Breast epithelium (tissue), 4 donors: ENCODE data around the gene ZMYND11. TPM values are rescaled to one million over a fixed set of nuclear protein-coding genes. Genes with fewer than 3 reads are reported as not detected.
"Not testable (repeated sequence)": the region's sequence is repeated elsewhere in the genome, so short reads cannot be mapped to it uniquely, and the experiment has no call there.

Experiments used
- DNase-seq, 2 donors: peaks; one replicate each; pipeline ENCODE4 v3.0.0-alpha.2; 2019; ENCODE audit warnings: low spot score in 2 of 2
- H3K27ac ChIP-seq, 2 donors: fragments of 200-600 bp; sonication (generic) in 1 of 2; one replicate each; pipeline ENCODE4 v1.5.1; 2016 to 2019; ENCODE audit warnings: mild to moderate bottlenecking in 1 of 2
- H3K27me3 ChIP-seq, 2 donors: fragments of 200-600 bp; sonication (generic) in 1 of 2; one replicate each; pipeline versions ENCODE4 v1.5.1 to v1.6.0; 2017 to 2019; ENCODE audit warnings: control low read depth in 1 of 2, mild to moderate bottlenecking in 1 of 2
- H3K36me3 ChIP-seq: fragments of 200-600 bp; one replicate; pipeline ENCODE4 v1.5.1; 2019
- H3K4me1 ChIP-seq, 2 donors: fragments of 200-600 bp; sonication (generic); one replicate each; pipeline ENCODE4 v1.5.1; 2016 to 2019; ENCODE audit warnings: control low read depth in 1 of 2
- H3K4me3 ChIP-seq, 3 donors: fragments of 200-600 bp; sonication (generic); 1 replicate in 2 of 3; 2 replicates in 1 of 3; pipeline ENCODE4 v1.5.1; 2016 to 2019; ENCODE audit warnings: mild to moderate bottlenecking in 3 of 3, moderate library complexity in 2 of 3
- H3K9me3 ChIP-seq, 2 donors: fragments of 200-600 bp; sonication (generic) in 1 of 2; one replicate each; pipeline ENCODE4 v1.5.1; 2016 to 2019; ENCODE audit warnings: control low read depth in 1 of 2
- POLR2A ChIP-seq: fragments of 450-650 bp; IDR thresholded peaks from one replicate; pipeline ENCODE4 v1.6.1; 2016; ENCODE audit warnings: antibody characterized with exemption, mild to moderate bottlenecking, moderate library complexity
- POLR2AphosphoS5 ChIP-seq, 3 donors: sonication (generic); formaldehyde crosslinking; IDR thresholded peaks; one replicate each; pipeline ENCODE4 v1.6.1; 2017; ENCODE audit warnings: antibody characterized with exemption in 3 of 3
- intact Hi-C: fragments of 100-400 bp; cut with DNase I; formaldehyde crosslinking; loops from one replicate; pipeline ENCODE4 v1.15.1; 2023; ENCODE audit warnings: low total_unique reads
- total RNA-seq, 3 donors: library from RNA; depleted of rRNA; stranded (reverse); fragments of >200 nt; gene quantifications; one replicate each; pipeline ENCODE4 v1.1.0, GENCODE V29; 2016
- TF ChIP-seq, protein P1 (sequence below), 3 donors: fragments of 450-650 bp; IDR thresholded peaks; one replicate each; pipeline ENCODE4 v1.5.1; 2016 to 2017; ENCODE audit warnings: antibody characterized with exemption in 3 of 3, mild to moderate bottlenecking in 3 of 3, moderate library complexity in 3 of 3

Gene ZMYND11
- total RNA-seq, 3 donors from 2014 or later = 73.7 to 96.2 (median 83.7) TPM

GRCh38 chr10:184174-184573 is 48.9 kb downstream of the ZMYND11 start:
- Histone ChIP-seq H3K4me3 (no peak overlapping the region), H3K27ac (no peak overlapping the region), H3K36me3 (no peaks in the 10 kb centered on the region), H3K4me1 (no peaks in the 10 kb centered on the region), H3K27me3 (no peaks in the 10 kb centered on the region), H3K9me3 (peaks cover 0 to 11% of the 10 kb centered on the region in 2 donors)
- no peak for DNase-seq
- TF ChIP-seq, protein P1, sequence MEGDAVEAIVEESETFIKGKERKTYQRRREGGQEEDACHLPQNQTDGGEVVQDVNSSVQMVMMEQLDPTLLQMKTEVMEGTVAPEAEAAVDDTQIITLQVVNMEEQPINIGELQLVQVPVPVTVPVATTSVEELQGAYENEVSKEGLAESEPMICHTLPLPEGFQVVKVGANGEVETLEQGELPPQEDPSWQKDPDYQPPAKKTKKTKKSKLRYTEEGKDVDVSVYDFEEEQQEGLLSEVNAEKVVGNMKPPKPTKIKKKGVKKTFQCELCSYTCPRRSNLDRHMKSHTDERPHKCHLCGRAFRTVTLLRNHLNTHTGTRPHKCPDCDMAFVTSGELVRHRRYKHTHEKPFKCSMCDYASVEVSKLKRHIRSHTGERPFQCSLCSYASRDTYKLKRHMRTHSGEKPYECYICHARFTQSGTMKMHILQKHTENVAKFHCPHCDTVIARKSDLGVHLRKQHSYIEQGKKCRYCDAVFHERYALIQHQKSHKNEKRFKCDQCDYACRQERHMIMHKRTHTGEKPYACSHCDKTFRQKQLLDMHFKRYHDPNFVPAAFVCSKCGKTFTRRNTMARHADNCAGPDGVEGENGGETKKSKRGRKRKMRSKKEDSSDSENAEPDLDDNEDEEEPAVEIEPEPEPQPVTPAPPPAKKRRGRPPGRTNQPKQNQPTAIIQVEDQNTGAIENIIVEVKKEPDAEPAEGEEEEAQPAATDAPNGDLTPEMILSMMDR (IDR thresholded peaks at IDR 0.05) = no peak
- TF ChIP-seq POLR2A (no peak), POLR2AphosphoS5 (IDR thresholded peaks at IDR 0.05) (no peak)
- intact Hi-C loops = no loop called here

- H3K4me1 ChIP-seq = no peaks in the 10 kb centered on the region
- intact Hi-C loops = no loop called here
- H3K9me3 ChIP-seq = peaks cover 0 to 11% of the 10 kb centered on the region in 2 donors
- H3K4me3 ChIP-seq = no peak overlapping the region
- no peaks in the 10 kb centered on the region for H3K27me3 ChIP-seq
- no peak overlapping the region for H3K27ac ChIP-seq
- DNase-seq = no peak
- no peaks in the 10 kb centered on the region for H3K36me3 ChIP-seq
- no peak for TF ChIP-seq POLR2A
- TF ChIP-seq, protein P1 (IDR thresholded peaks at IDR 0.05) = no peak
- no peak for TF ChIP-seq POLR2AphosphoS5 (IDR thresholded peaks at IDR 0.05)
Measured at GRCh38 chr10:184911-185310, 49.7 kb downstream of the ZMYND11 start.

- H3K27ac ChIP-seq, H3K27me3 ChIP-seq, intact Hi-C loops, H3K4me1 ChIP-seq, H3K36me3 ChIP-seq, DNase-seq, H3K4me3 ChIP-seq: not testable (repeated sequence)
- peaks cover 0 to 11% of the 10 kb centered on the region in 2 donors for H3K9me3 ChIP-seq
Measured at GRCh38 chr10:185571-185970, 50.3 kb downstream of the ZMYND11 start.

GRCh38 chr10:186911-187310 is 51.7 kb downstream of the ZMYND11 start:
- TF ChIP-seq, protein P1 (IDR thresholded peaks at IDR 0.05) = no peak
- TF ChIP-seq POLR2AphosphoS5 (IDR thresholded peaks at IDR 0.05) (no peak), POLR2A (no peak)
- Histone ChIP-seq H3K27me3 (no peaks in the 10 kb centered on the region), H3K4me3 (no peak overlapping the region), H3K36me3 (no peaks in the 10 kb centered on the region), H3K9me3 (peaks cover 0 to 11% of the 10 kb centered on the region in 2 donors), H3K27ac (no peak overlapping the region), H3K4me1 (no peaks in the 10 kb centered on the region)
- intact Hi-C loops = no loop called here
- DNase-seq = no peak

DNA sequence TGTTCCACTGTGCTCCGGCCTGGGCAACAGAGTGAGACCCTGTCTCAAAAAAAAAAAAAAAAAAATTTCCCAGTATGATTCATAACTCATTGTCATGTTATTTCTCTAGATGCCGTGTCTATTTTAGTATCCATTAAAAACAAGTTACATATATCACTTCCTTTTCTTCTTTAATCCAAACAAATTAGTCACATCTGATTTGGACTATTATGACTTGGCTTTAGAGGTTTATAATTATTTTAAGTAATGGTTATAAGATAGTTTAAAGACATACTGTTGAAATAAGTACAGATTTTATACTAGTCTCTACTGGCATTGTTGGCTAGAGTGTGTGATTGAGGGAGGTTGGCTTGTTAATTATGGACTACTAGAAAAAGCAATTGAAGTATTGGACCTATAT is 53.3 kb downstream of the ZMYND11 start:
- no peak overlapping the region for H3K27ac ChIP-seq
- H3K4me3 ChIP-seq = no peak overlapping the region
- DNase-seq = no peak
- intact Hi-C loops = no loop called here
- no peaks in the 10 kb centered on the region for H3K36me3 ChIP-seq
- no peak for TF ChIP-seq POLR2A
- TF ChIP-seq, protein P1 (IDR thresholded peaks at IDR 0.05) = no peak
- H3K9me3 ChIP-seq = peaks cover 0 to 11% of the 10 kb centered on the region in 2 donors
- H3K27me3 ChIP-seq = no peaks in the 10 kb centered on the region
- no peaks in the 10 kb centered on the region for H3K4me1 ChIP-seq

DNA sequence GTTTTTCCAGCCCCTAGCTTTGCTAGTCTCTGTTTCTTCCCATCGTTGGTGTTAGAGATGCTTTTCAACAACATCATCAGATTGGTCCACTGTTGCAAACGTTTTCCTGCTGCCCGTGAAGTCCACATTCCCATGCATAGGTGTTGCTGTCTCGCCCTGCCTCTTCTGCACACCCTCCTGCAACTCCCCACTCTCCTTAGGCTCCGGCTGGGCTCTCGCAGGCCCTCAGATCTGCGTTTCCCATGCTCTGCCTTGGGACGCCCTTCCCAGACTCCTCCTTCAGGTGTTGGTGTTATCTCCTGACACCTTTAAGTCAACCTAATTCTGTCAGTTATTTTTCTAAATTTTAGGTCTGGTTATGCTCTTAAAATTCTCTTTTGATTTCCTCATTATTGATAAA is 55.0 kb downstream of the ZMYND11 start:
- no peaks in the 10 kb centered on the region for H3K9me3 ChIP-seq
- H3K4me3 ChIP-seq = no peak overlapping the region
- H3K27ac ChIP-seq = no peak overlapping the region
- no peaks in the 10 kb centered on the region for H3K4me1 ChIP-seq
- no peaks in the 10 kb centered on the region for H3K36me3 ChIP-seq
- no peaks in the 10 kb centered on the region for H3K27me3 ChIP-seq
- no peak for TF ChIP-seq POLR2AphosphoS5 (IDR thresholded peaks at IDR 0.05)
- TF ChIP-seq, protein P1 (IDR thresholded peaks at IDR 0.05) = no peak
- TF ChIP-seq POLR2A = no peak
- intact Hi-C loops = no loop called here
- DNase-seq = no peak
